Measurements from ENCODE around the gene FGF22. TPM values are rescaled to one million over a fixed set of nuclear protein-coding genes. Genes with fewer than 3 reads are reported as not detected.

The FGF22 gene
- polyA plus RNA-seq, 3 donors = not detected

GRCh38 chr19:610801-611480, 28.7 kb upstream of the FGF22 start:
- no peak for TF ChIP-seq CTCF (IDR thresholded peaks at IDR 0.05)
- Histone ChIP-seq H3K36me3 (replicated peaks in 1 of 2; ENCODE audit: control insufficient read depth in 1 of 2, insufficient read depth in 2 of 2, low read length in 2 of 2) (no peaks in the 10 kb centered on the region), H4K20me1 (ENCODE audit: insufficient read depth, low read length) (no peaks in the 10 kb centered on the region), H3K79me2 (ENCODE audit: insufficient read depth, low read length) (no peaks in the 10 kb centered on the region), H3K4me3 (replicated peaks in 1 of 3; ENCODE audit: low read depth in 2 of 3, low read length in 3 of 3) (peak overlapping the region; percentile 7 to 59 (median 36)), H3K9me3 (replicated peaks in 1 of 2; ENCODE audit: control insufficient read depth in 1 of 2, insufficient read depth in 1 of 2, low read length in 2 of 2) (no peaks in the 10 kb centered on the region), H3K9ac (ENCODE audit: insufficient read depth, low read length, poor library complexity, severe bottlenecking) (peak overlapping the region; percentile 27), H3K27ac (ENCODE audit: low read depth in 1 of 2, low read length in 2 of 2) (no peak overlapping the region), H3K4me2 (replicated peaks; ENCODE audit: extremely low read depth, low read length, poor library complexity, severe bottlenecking) (peak overlapping the region; percentile 63), H3K27me3 (ENCODE audit: control insufficient read depth in 2 of 2, insufficient read depth in 2 of 2, low read length in 2 of 2) (peaks cover 0 to 34% of the 10 kb centered on the region in 2 donors), H2AFZ (ENCODE audit: insufficient read depth, low read depth, low read length, poor library complexity, severe bottlenecking) (peak overlapping the region; percentile 75), H3K4me1 (ENCODE audit: control insufficient read depth in 1 of 2, insufficient read depth in 2 of 2, low read length in 2 of 2) (peaks cover 30 to 37% of the 10 kb centered on the region in 2 donors)
- H3K27ac Mint-ChIP-seq = peak overlapping the region in 3 of 7 donors; percentile 58 to 85 (median 84)
- intact Hi-C loops (cut with micrococcal nuclease) = no loop called here
- no peaks in the 10 kb centered on the region for H3K36me3 Mint-ChIP-seq
- peaks cover 25 to 58% (median 26%) of the 10 kb centered on the region in 3 donors for H3K27me3 Mint-ChIP-seq (ENCODE audit: low read depth in 3 of 3)
- H3K9me3 Mint-ChIP-seq = peaks cover 0 to 4% (median 0%) of the 10 kb centered on the region in 7 donors
- DNase-seq = no peak
- 29% methylated on average over 28 of the region's 36 CpGs for WGBS (ENCODE audit: insufficient coverage)
- H3K4me3 Mint-ChIP-seq = peak overlapping the region; percentile 67 to 84
- peaks cover 21% of the 10 kb centered on the region for H3K4me1 Mint-ChIP-seq

GRCh38 chr19:611481-611868, 28.2 kb upstream of the FGF22 start:
- no peaks in the 10 kb centered on the region for H4K20me1 ChIP-seq (ENCODE audit: insufficient read depth, low read length)
- no peaks in the 10 kb centered on the region for H3K9me3 ChIP-seq (replicated peaks in 1 of 2; ENCODE audit: control insufficient read depth in 1 of 2, insufficient read depth in 1 of 2, low read length in 2 of 2)
- H3K79me2 ChIP-seq (ENCODE audit: insufficient read depth, low read length) = no peaks in the 10 kb centered on the region
- Mint-ChIP-seq H3K9me3 (peaks cover 0 to 4% (median 0%) of the 10 kb centered on the region in 7 donors), H3K36me3 (no peaks in the 10 kb centered on the region), H3K4me3 (no peak overlapping the region), H3K4me1 (peaks cover 21% of the 10 kb centered on the region), H3K27ac (no peak overlapping the region), H3K27me3 (ENCODE audit: low read depth in 3 of 3) (peaks cover 25 to 59% (median 25%) of the 10 kb centered on the region in 3 donors)
- no peak for TF ChIP-seq CTCF (IDR thresholded peaks at IDR 0.05)
- H3K4me3 ChIP-seq (replicated peaks in 1 of 3; ENCODE audit: low read depth in 2 of 3, low read length in 3 of 3) = no peak overlapping the region
- H3K27ac ChIP-seq (ENCODE audit: low read depth in 1 of 2, low read length in 2 of 2) = no peak overlapping the region
- H3K27me3 ChIP-seq (ENCODE audit: control insufficient read depth in 2 of 2, insufficient read depth in 2 of 2, low read length in 2 of 2) = peaks cover 0 to 34% of the 10 kb centered on the region in 2 donors
- H3K4me1 ChIP-seq (ENCODE audit: control insufficient read depth in 1 of 2, insufficient read depth in 2 of 2, low read length in 2 of 2) = peaks cover 30 to 37% of the 10 kb centered on the region in 2 donors
- 43% methylated on average over 5 of the region's 13 CpGs for WGBS (ENCODE audit: insufficient coverage)
- DNase-seq = no peak
- no peak overlapping the region for H2AFZ ChIP-seq (ENCODE audit: insufficient read depth, low read depth, low read length, poor library complexity, severe bottlenecking)
- no peaks in the 10 kb centered on the region for H3K36me3 ChIP-seq (replicated peaks in 1 of 2; ENCODE audit: control insufficient read depth in 1 of 2, insufficient read depth in 2 of 2, low read length in 2 of 2)
- H3K4me2 ChIP-seq (replicated peaks; ENCODE audit: extremely low read depth, low read length, poor library complexity, severe bottlenecking) = no peak overlapping the region
- no peak overlapping the region for H3K9ac ChIP-seq (ENCODE audit: insufficient read depth, low read length, poor library complexity, severe bottlenecking)
- intact Hi-C loops (cut with micrococcal nuclease) = no loop called here

Data from CD14-positive monocyte (primary cell).